Activated CD4-positive, alpha-beta T cell treated with anti-CD3 and anti-CD28 coated beads, Interleukin-2, amount 50 U/mL, for 24 hours (primary cell): ENCODE measurements around the gene EFCAB9.
"Not testable (repeated sequence)": the region's sequence is repeated elsewhere in the genome, so short reads cannot be mapped to it uniquely, and the experiment has no call there.

Experiments
- DNase-seq, 2 donors: peaks; one replicate each; pipeline ENCODE4 v3.0.0-alpha.2; 2020; ENCODE audit warnings: low read depth in 1 of 2, low spot score in 1 of 2

Gene EFCAB9

DNA sequence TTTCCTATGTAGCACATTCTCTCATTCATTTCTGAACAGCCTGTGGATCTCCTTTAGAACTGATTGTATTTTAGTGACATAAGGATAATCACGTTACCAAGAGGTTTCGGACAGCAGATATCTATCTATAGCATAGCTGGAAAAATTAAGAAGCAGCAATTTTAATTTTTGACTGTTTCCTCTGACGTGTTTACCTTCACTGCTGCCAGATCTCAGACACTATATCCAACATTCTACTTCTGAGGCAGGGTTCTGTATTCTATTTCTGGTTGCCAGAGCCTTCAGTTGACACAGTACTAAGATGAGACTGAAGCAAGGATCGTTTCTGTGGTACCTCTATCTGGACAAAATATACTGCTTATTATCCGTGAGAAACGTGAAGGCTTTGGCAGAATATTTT, at the start of gene EFCAB9:
Gene EFCAB9, plus strand, starts transcription at position 301 of the 400 bp plus-strand sequence. Its CDS starts 1 bp downstream, at position 302.
- no peak for DNase-seq

DNA sequence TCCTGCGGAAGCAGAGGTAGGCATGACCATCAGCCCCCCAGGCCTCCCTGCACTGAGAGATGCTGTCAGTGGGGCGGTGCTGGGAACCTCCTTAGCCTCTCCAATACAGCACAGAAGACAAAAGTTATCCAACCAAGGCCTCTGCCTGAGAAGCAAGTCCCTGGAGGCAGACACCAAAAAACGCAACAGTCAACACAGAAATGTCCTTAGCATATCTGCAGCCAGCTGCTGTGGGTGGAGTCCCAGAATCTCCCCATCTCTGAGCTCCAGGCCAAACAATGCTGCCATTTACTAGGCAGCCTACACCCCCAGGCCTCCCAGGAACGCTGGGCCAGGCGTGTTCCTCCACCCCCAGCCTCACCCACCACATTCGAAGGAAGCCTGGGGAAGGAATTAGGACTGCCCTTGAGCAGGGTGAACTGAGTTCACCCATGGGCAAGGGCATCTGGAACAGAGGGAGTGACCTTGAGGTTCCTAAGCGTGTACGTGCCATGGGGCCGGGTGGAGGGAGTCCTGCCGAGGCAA, 49.6 kb upstream of the EFCAB9 start:
- no peak for DNase-seq

DNA sequence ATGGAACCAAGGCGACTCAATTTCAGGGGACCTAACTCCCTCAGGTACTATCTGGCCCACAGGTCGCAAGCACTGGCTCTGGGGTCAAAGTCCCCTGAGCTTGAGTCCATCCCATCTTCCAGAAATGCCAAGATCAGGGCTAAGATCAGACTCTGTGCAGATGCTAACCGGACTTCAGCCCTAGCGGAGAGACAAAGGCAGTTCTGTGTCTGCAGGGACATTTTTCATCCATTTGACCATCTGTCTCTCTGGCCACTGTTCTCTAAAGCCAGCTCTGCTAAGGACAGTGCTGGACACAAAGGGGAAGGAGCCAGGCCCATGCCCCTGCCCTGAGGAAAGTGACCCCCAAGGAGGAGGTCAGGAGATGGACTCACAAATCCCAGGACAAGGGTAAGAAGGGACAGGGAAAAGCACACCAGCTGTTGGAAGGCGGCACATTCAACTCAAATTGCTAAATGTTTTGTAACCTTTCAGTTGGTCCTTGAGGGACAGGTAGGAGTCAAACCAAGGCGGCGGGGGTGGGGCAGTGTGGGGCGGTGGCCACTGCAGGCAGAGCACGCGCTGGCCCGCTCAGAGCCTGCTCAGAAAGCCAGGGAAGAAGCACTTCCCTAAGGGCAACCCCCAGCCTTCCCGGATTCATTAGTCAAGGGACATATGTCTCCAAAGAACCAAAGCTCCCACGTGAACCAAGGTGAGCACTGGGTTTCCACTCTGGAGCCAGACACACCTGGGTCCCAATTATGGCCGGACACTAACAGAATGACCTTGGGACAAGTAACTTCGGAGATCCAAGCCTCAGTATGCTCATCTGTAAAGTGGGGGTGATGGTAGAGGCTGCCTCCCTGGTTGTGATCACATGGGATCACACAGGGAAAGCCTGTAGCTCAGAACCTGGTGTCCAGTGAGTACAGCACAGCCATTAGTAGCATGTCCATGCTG, 48.8 kb upstream of the EFCAB9 start:
- no peak for DNase-seq

DNA sequence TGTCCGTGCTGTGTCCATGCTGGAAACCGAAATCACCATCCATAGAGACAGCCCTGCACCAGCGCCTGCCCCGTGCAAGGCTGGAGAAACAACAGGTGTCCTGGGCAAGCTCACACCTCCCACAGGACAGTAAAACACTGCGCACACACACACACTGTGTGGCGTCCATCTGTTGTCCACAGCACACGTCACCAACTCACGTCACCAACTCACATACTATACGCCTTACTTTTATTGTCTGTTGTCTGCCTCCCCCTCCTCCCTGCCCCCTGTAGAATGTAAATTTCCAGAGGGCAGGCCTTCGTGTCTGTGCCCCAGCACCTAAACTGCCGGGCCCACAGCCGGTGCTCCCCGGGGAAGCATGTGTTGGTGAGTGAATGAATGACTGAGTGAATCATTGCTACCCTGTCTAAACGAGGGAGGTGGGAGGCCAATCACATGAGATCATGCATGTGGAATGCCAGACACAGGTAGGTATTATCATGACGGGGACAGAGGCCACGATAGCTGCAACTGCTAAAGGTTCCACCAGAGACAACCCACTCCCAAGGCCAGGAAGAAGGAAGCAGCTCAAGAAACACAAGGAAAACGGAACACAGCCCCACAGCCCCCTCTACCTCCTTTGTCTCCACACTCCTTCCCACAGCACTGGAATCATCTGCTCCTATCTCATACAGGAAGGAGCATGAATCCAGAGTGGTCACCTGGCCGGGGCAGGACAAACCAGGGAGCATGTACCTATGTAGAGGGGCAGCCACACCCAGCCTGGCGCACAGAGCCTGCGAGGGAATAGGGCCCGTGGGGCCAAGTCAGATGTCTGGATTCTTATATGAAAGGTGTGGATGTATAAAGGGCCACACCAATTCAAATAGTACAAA, 47.9 kb upstream of the EFCAB9 start:
- no peak for DNase-seq

DNA sequence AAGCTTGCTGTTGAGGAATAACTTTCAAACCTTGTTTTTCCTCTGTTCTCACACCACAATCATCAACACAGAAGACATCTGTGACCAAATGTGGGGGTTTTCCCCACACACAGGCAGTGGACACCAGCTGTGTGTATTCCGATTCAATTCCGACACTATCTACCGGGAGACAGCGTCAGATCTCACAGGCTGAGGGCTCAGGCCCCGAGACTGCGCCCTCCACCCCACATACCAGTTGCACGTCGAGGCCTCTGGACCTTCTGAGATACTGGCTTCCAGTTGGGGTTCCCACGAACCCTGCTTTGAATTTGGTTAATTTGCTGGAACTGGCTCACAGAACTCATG, 47.3 kb upstream of the EFCAB9 start:
- DNase-seq, result no peak

DNA sequence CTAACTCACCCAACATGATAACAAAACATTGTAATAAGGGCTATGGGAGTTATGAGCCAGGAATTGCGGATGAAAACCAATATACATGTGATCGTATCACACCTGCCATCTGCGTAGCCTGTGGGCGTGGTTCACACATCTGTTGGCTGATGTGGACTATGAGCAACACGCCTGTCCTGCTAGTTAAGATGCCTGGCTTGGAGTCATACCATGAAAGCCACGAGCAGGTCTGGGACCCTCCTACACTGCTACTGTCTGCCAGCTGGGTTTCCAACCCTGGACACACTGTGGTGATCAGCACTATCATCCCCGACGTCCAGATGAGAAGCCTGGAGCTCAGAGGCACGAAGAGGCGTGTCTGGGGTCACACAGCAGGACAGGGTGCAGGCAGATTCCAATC, 46.1 kb upstream of the EFCAB9 start:
- no peak for DNase-seq

DNA sequence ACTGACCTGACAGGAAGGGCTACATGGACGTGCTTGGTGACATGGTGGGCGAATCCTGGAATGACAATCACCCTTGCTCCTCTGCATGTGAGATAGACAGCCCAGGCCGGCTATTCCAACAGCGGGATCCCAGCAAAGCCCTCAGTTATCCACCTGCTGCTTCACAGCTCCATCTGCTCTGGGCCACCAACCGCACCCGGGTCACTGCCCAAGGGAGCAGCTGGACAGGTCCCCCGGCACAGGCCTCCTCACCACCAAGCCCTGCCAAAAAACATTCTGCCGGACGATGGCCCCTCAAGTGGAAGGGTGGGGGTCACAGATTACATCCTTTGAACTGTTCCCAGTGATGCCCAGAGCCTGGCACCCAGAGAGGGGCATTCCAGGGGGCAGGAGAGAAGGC, 45.6 kb upstream of the EFCAB9 start:
- no peak for DNase-seq

DNA sequence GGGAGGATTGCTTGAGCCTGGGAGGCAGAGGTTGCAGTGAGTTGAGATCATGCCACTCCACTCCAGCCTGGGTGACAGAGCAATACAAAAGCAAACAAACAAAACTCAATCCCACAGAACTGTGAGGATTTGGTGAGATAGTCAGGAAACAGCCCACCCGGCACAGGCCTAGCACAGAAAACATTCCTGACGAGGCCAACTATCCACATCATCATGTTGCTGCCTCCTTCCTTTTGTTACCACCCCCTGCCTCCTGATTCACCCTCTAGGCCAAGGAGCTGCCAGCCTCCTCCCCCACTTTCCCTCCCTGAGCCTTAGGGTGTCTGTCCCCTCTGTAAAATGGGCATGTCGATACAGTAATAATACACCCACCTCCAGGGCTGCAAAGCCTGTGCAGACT, 44.9 kb upstream of the EFCAB9 start:
- no peak for DNase-seq

DNA sequence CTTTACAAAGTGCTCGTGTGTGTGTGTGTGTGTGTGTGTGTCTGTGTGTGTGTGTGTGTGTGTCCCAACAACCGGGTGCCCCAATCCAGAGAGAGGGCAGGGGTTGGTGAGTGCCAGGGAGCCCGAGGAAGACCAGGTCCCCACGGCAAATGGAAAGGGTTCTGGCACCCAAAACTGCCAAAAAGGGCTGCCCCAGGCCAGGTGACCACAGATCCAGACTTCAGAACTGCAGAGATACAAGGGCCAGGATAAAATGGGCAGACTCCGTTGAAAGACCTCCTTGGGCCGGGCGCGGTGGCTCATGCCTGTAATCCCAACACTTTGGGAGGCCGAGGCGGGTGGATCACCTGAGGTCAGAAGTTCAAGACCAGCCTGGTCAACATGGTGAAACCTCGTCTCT, 44.5 kb upstream of the EFCAB9 start:
- not testable (repeated sequence) for DNase-seq

DNA sequence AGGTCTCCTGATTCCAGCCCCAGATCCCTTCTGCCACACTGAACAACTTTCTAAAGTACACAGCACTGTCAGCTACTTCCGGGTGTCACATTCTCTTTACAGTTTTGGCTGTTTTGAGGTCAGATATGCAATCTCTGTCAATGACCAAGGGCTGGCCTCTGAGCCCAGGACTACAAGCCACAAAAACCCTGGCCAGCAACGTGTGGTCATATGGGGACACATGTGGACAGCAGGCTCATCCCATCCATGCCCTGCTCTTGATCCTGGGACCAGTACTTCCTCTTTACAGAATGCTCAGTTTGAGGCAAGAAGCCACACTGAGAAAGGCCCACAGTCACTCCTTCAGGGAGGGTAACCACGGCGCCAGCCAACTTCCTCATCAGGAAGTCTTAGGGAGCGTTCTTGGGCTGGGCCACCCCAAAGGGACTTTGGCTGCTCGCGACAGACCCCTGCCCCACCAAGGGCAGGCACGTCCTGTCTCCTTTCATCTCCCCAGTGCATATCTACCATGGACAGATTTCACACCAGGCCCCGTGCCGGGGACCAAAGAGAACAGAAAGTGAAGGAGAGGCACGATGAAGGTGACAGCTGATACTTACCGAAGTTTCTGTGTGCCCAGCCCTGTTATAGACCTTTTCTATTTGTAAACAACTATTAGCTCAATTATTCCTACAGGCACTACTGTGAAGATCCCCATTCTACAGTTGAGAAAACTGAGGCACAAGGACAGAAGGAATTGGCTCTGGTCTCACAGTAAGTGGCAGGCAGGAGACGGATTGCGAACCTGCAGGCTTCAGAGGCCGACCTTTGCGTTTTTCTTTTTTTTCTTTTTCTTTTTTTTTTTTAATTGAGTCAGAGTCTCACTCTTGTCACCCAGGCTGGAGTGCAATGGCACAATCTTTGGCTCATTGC, 43.2 kb upstream of the EFCAB9 start:
- no peak for DNase-seq

DNA sequence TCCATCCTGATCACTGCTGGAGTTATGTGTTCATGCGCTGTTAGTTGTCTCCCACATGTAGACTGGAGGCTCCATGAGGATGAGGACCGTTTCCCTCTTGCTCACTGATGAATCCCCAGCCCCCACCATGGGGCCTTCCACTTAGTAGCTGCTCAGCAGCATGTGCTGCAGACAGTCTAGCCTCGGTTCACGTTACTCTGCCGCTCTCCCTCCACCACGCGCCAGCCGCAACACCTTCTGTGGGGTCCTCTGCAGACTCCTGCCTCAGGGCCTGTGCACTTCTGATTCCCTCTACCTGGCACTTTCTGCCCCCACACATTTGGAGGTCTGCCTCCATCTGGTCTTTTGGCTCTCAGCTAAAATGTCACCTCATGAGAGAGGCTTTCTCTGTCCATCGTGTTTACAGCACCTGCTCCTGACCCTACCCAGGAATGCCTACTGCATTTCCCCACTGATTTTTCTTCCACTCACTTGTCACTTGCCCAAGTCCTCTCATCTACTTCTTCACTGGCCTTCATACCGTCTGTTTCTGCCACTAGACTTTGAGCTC, 42.2 kb upstream of the EFCAB9 start:
- DNase-seq, result no peak

DNA sequence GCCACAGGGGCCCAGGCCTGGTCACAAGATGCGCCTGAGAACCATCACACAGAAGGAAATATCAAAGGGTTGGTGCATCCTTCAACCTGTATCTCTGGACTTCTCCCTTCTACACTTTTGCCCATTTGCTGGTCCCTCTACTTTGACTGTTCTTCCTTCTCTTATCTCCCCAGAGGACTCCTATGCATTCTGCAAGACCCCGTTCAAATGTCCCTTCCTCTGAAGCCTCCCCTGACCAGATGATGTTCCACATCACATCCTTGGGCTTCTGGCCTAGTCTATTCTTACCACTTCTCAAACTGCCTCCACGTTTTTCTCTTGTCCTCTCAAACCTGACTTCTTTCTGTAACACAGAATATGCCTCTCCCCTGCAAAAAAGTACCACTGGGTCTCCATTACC, 40.3 kb upstream of the EFCAB9 start:
- DNase-seq, result no peak

DNA sequence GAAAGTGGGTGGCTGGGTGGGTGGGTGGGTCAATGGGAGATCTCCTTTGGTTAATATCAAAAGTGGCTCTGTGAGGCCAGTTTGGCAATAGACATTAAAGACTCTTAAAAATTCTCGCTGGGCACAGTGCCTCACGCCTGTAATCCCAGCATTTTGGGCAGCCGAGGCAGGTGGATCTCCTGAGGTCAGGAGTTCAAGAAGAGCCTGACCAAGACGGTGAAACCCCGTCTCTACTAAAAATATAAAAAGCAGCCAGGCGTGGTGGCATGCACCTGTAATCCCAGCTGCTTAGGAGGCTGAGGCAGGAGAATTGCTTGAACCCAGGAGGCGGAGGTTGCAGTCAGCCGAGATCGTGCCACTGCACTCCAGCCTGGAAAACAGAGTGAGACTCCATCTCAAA, 38.9 kb upstream of the EFCAB9 start:
- DNase-seq, result not testable (repeated sequence)

DNA sequence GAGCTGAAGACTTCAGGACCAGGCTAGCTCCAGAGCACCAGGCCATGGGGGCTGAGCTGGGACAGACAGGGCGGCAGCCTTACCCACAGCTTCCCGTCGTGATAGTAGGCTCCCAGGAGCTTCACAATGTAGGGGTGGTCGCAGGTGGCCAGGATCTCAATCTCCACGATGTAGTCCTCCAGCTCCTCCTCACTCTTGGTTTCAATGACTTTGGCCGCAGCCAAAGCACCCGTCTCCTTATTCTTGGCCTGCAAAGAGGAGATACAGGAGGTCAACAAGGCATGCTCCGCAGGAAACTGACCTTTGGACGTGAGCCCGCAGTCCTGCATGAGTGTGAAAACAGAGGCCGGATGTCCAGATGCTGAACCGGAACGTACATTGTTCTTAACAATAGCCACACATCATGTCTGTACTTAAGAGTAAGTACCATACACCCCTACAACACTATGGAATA, 37.4 kb upstream of the EFCAB9 start:
- no peak for DNase-seq

DNA sequence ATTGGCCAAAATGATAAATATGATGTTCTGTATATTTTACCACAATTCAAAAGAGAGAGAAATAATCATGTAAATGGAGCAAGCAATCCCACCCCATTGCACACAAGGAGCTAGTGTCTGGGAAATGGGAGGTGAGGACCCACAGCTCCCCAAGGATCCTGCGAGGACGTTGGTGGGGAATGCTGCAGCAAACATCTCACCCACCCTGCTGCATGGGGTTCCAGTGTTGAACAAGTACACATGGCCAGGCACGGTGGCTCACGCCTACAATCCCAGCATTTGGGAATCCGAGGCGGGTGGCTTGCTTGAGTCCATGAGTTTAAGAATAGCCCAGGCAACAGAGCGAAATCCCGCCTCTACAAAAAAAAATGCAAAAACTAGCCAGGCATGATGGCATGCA, 35.0 kb upstream of the EFCAB9 start:
- DNase-seq, result no peak

DNA sequence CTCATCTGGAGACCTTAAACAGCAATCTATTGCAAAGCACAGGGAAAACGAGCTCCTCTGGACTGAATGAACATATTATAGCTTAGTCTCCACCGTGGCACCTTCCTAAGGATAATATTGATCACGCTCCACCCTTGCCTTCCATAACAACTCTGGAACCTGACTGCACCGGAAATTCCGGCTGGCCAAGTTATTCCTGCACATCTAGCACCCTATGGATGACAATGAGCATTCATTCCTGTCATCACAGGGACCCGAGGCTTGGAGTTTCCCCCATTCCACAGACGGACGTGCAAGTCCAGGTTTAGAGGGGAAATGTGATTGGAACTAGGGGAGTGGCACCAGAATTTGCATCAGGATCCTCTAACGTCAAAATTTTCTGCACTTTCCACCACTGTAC, 33.5 kb upstream of the EFCAB9 start:
- DNase-seq, result no peak

DNA sequence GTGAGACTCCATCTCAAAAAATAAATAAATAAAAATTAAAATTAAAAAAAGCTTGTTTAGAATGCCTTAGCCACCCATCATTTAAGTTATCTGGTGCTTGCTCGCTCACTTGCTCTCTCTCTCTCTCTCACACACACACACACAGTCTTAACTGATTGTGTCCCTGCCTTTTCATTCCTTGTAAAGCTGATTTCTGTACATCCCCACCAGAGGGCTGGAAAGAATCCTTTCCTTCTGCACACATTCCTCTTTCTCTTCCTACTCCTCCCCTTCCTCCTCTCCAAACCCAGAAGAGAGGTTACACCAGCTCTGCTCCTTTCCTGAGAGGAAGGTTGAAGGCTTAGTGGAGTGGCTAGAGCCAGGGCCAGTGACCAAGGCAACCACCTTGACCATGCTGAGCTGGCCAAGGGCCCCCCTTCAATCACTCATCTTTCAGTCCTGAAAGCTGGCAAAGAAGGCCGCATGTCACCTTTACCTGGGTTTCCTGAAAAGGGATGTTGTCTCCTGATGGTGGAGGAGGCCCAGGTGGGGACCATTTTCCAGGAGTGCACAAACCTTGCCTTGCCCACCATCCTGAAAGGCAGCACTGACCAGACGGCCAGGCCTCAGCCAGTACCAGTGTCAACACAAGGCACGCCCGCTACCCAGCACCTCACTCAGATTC, 31.5 kb upstream of the EFCAB9 start:
- no peak for DNase-seq

DNA sequence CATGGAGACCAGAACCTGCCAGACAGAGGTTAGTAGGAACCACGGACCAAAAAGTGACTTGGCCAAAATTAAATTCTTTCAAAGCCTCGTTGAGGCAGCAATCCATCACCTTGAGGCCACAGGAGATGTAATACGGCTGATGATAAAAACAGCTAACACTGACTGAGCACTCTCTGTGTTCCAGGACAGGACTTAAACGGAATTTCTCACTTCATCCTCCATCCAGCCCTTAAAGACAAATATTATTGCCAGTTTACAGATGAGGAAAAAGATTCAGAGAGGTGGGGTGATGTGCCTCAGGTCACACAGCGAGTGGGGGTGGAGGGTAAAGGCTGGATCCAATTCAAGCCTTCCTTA, 31.0 kb upstream of the EFCAB9 start:
- DNase-seq, result no peak

DNA sequence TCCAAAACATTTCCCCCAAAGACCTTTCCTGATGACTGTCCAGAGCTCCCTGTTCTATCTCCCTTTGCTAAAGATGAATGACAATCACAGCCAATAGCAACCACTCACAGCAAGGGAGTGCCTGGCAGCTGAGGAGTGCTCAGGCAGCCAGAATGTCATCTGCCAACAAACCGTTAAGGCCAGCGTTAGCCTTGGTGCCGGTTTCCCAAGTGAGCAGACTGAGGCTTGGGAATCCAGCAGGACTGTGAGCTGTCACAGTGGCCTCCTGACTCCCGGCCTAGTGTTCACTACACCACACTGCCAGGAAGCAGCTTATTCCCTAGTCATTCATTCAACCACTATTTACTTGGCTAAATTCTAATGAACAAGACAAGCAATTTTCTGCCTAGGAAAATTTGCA, 30.6 kb upstream of the EFCAB9 start:
- DNase-seq, result no peak

DNA sequence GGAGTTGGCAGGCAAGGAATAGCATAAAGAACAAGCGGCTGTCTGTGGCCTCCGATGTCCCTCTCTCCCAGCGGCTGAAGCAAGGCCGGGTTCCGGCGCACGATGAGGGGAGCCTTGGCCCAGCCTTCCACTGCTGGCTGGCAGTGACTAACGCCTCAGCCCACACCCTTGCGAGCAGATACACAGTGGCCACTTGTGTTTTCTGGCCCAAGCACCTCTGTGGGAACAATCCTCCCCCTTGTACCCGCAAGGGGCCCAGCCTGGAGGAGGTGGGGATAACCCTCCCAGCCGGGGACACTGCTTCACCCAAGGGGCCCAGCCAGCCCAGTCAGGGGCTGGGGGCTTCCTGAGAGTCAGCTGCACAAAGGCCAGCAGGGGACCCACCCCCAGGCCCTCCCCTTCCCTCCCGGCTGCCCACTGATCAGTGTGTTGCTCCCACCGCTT, 29.2 kb upstream of the EFCAB9 start:
- DNase-seq, result no peak
